HG03457 (cell line): Measurements from ENCODE around the gene GPR33.
"Not testable (repeated sequence)": the region's sequence is repeated elsewhere in the genome, so short reads cannot be mapped to it uniquely, and the experiment has no call there.

Experiments
- ATAC-seq: cut with Tn5 transposase; IDR thresholded peaks from one replicate; pipeline ENCODE4 v1.9.1; 2021; ENCODE audit warnings: moderate number of reproducible peaks; ENCODE audit not compliant: unreplicated experiment

The GPR33 gene

GRCh38 chr14:31462450-31462849 is 25.4 kb downstream of the GPR33 start:
- not testable (repeated sequence) for ATAC-seq

- ATAC-seq: no peak
Measured at GRCh38 chr14:31461545-31461944, 26.3 kb downstream of the GPR33 start.

- no peak for ATAC-seq
Measured at GRCh38 chr14:31457665-31458659, 29.9 kb downstream of the GPR33 start.

- peak; percentile 98 for ATAC-seq
Measured at GRCh38 chr14:31456841-31457664, 30.8 kb downstream of the GPR33 start, which contains the start of gene DTD2. Gene DTD2 (minus strand): TSS chr14:31457506. CDS start chr14:31457393, 113 bp downstream.

GRCh38 chr14:31449971-31450610 is 37.7 kb downstream of the GPR33 start:
- no peak for ATAC-seq

GRCh38 chr14:31449136-31449535 is 38.7 kb downstream of the GPR33 start:
- ATAC-seq: no peak

GRCh38 chr14:31445703-31446102 is 42.1 kb downstream of the GPR33 start:
- no peak for ATAC-seq

GRCh38 chr14:31442284-31442683 is 45.6 kb downstream of the GPR33 start:
- ATAC-seq: no peak

GRCh38 chr14:31441273-31442111 is 46.3 kb downstream of the GPR33 start:
- ATAC-seq: no peak

- ATAC-seq: no peak
Measured at GRCh38 chr14:31440280-31440679, 47.6 kb downstream of the GPR33 start.

- ATAC-seq: no peak
Measured at GRCh38 chr14:31439561-31439960, 48.3 kb downstream of the GPR33 start.

- not testable (repeated sequence) for ATAC-seq
Measured at GRCh38 chr14:31437045-31437691, 50.7 kb downstream of the GPR33 start.

GRCh38 chr14:31435276-31435675 is 52.6 kb downstream of the GPR33 start:
- ATAC-seq: no peak
